Measurements from ENCODE around the gene AFAP1L1.

The AFAP1L1 gene

DNA sequence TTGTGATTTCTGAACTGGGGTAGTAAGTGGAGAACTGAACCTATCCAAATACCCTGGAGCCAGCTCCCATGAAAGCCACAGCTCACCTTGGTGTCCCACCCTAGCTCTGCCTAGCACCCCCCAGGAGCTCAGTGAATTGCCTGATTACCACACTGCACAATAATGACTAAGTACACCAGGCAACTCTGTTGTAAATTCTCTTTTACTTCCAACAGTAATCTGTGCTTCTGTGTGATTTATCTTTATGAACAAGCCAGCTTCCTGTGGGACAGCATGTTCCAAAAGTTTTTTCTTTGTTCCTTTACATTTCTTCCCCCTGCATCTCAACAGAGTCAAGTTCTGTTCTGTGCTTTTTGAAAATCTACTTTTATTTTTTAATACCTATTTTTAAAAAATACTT lies 51.6 kb downstream of the AFAP1L1 start:
- ChIA-PET POLR2A (ENCODE audit: low non-redundant PET) (no interaction called here), CTCF (interaction anchor here (0.7 to 1.6 kb wide), 5 partner anchors 34 to 321 kb away, joined by 3 to 5 read pairs (median 3); no protein-coding TSS in a partner anchor)
- H3K27ac ChIP-seq = no peak overlapping the region; the same call in 1 of the 2 replicates
- no peak for DNase-seq (ENCODE audit: low spot score)
- TF ChIP-seq, protein P1, sequence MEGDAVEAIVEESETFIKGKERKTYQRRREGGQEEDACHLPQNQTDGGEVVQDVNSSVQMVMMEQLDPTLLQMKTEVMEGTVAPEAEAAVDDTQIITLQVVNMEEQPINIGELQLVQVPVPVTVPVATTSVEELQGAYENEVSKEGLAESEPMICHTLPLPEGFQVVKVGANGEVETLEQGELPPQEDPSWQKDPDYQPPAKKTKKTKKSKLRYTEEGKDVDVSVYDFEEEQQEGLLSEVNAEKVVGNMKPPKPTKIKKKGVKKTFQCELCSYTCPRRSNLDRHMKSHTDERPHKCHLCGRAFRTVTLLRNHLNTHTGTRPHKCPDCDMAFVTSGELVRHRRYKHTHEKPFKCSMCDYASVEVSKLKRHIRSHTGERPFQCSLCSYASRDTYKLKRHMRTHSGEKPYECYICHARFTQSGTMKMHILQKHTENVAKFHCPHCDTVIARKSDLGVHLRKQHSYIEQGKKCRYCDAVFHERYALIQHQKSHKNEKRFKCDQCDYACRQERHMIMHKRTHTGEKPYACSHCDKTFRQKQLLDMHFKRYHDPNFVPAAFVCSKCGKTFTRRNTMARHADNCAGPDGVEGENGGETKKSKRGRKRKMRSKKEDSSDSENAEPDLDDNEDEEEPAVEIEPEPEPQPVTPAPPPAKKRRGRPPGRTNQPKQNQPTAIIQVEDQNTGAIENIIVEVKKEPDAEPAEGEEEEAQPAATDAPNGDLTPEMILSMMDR (conservative IDR thresholded peaks at IDR 0.05; ENCODE audit: low read depth) = no peak

DNA sequence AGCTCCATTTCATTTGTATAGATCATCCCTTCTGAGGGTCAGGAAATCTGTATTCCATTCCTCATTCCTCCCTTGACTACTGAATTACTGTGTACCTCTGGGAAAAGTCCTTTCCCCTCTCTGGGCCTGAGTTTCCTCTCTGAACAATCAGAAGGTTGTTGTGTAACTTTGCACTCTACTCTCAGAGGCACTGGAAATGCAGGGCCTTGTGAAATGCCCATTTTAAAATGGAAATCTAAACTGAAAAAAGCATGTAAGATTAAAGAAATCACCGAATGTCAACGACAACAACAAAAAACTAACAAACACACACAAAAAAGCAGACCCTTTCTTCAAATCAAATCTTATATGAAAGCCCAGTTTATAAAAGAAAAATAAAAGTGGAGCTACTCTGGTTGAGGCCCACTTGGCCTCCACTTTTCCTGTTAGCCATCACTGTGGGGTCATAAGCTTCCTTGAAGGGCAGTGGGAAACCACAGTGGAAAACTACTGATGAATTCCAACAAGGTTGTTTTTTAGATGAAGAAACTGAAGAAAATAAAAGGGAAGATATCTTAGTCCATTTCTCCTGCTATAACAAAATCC lies 52.1 kb downstream of the AFAP1L1 start:
- TF ChIP-seq, protein P1 (conservative IDR thresholded peaks at IDR 0.05; ENCODE audit: low read depth) = no peak
- H3K27ac ChIP-seq = no peak overlapping the region
- no peak for DNase-seq (ENCODE audit: low spot score)
- CTCF ChIA-PET = interaction anchor here (0.6 to 1.6 kb wide), 6 partner anchors 48 to 322 kb away, joined by 3 to 5 read pairs (median 3); no protein-coding TSS in a partner anchor
- POLR2A ChIA-PET (ENCODE audit: low non-redundant PET) = interaction anchor here (1.2 kb wide), 1 partner anchor 25 kb away, joined by 3 read pairs; no protein-coding TSS in a partner anchor

DNA sequence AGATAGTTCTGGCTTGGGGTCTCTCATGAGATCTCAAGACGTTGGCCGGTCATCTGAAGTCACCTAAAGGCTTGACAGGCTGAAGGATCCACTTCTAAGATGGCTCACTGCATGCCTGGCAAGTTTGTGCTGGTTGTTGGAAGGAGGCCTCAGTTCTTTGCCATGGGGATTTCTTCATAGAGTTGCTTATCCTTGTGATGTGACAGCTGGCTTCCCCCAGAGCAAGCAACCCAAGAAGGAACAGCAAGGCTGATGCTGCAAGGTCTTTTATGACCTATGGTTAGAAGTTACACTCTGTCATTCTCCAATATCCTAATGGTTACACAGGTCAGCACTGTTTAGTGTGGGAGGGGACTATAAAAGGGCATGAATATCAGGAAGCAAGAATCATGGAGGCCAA lies 53.0 kb downstream of the AFAP1L1 start:
- TF ChIP-seq, protein P1 (conservative IDR thresholded peaks at IDR 0.05; ENCODE audit: low read depth) = no peak
- peak overlapping the region; percentile 57 for H3K27ac ChIP-seq
- ChIA-PET POLR2A (ENCODE audit: low non-redundant PET) (interaction anchor here (1.2 to 1.3 kb wide), 2 partner anchors 20 to 24 kb away, joined by 3 to 7 read pairs; partner anchors contain the start of gene GRPEL2), CTCF (interaction anchor here (0.7 to 1.6 kb wide), 4 partner anchors 8 to 236 kb away, joined by 3 to 15 read pairs (median 4); no protein-coding TSS in a partner anchor)
- no peak for DNase-seq (ENCODE audit: low spot score)

DNA sequence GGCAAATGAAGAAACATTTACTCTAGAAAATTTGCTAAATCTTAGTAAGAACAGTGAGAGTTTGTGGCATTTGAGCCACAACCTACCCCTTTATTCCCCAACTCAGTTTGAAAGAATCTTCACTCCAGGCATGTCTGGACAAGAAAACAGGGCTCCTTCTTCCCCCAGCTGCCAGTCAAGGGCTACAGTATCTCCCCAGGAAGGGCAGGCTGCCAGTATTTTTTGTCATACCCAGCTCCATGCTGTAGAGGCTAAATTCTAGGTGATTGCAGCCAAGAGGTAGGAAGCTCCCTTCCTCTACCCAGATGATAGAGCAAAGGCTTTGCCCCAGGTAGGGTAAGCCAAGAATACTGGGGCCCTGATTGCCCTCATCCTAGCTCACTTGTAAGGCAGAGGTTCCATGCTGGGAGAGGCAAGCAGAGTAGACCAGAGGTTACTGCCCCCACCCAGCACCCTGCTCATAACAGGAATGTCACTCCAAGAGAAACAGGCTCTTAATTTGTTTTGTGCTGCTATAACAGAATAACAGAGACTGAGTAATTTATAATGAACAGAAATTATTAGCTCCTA lies 53.6 kb downstream of the AFAP1L1 start:
- peak; percentile 97 for DNase-seq (ENCODE audit: low spot score)
- CTCF ChIA-PET = interaction anchor here (0.6 to 1.6 kb wide), 5 partner anchors 8 to 54 kb away, joined by 3 to 15 read pairs (median 4); partner anchors contain the start of gene IL17B
- POLR2A ChIA-PET (ENCODE audit: low non-redundant PET) = interaction anchor here (1.2 to 1.3 kb wide), 2 partner anchors 20 to 23 kb away, joined by 3 to 7 read pairs; partner anchors contain the start of gene GRPEL2
- H3K27ac ChIP-seq = peak overlapping the region; percentile 64
- TF ChIP-seq, protein P1 (conservative IDR thresholded peaks at IDR 0.05; ENCODE audit: low read depth) = no peak

DNA sequence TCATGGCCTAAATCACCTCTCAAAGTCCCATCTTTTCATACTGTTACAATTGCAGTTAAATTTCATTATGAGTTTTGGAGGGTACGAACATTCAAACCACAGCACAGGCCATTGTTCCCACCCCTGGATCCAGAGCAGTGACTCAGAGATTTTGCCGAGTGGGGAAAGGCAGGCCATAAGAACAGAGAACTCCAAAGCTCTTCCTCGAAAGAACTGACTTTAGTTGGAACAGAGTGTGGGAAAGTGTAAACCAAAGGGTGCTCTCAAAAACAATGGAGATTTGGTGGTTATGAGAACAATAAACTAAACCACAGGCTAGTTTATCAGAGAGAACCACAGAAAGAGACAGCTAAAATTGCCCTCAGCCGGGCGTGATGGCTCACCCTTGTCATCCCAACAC lies 54.2 kb downstream of the AFAP1L1 start:
- CTCF ChIA-PET = interaction anchor here (1.3 to 1.6 kb wide), 2 partner anchors 9 to 42 kb away, joined by 5 to 15 read pairs; no protein-coding TSS in a partner anchor
- DNase-seq (ENCODE audit: low spot score) = no peak
- POLR2A ChIA-PET (ENCODE audit: low non-redundant PET) = interaction anchor here (1.3 kb wide), 1 partner anchor 19 kb away, joined by 7 read pairs; the partner anchor contains the start of gene GRPEL2
- TF ChIP-seq, protein P1 (conservative IDR thresholded peaks at IDR 0.05; ENCODE audit: low read depth) = no peak
- H3K27ac ChIP-seq = no peak overlapping the region

DNA sequence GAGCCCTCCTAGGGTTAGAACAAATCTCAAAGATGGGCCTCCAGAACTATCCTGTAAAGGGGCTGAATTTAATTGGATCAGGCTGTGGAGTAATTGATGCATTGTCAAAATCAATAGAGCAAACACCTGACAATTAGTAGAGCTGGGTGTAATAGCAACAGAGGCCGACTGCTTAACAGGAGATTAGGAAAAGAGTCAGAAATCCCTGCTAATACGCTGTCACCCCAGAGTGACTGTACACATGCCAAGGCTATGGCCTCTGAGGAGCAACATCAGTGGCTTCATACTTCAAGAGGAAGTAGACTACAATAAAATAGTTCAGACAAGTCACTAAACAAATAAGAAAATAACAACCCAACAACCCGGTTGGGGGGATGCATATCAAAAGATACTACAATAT lies 55.0 kb downstream of the AFAP1L1 start:
- no peak for DNase-seq (ENCODE audit: low spot score)
- POLR2A ChIA-PET (ENCODE audit: low non-redundant PET) = no interaction called here
- TF ChIP-seq, protein P1 (conservative IDR thresholded peaks at IDR 0.05; ENCODE audit: low read depth) = no peak
- CTCF ChIA-PET = interaction anchor here (1.6 kb wide), 1 partner anchor 41 kb away, joined by 15 read pairs; no protein-coding TSS in a partner anchor
- no peak overlapping the region for H3K27ac ChIP-seq

Measured in RWPE1 (cell line).